MCF 10A (cell line): Measurements from ENCODE around the gene TAOK3. TPM values are rescaled to one million over a fixed set of nuclear protein-coding genes. Genes with fewer than 3 reads are reported as not detected.

ENCODE experiments used
- BruUV-seq: library from RNA; stranded (reverse); fragments of 400-500 nt; replicated peaks from 2 replicates; lab custom pipeline; 2021; lab: Mats Ljungman, UMichigan
- CTCF ChIA-PET: fragments of 300-600 bp; sonication (Branson Sonifier 250); formaldehyde crosslinking; extraction: SDS; loops from one replicate; lab custom pipeline; 2021; ENCODE audit warnings: antibody characterized with exemption, inconsistent platforms; lab: Yijun Ruan, JAX
- POLR2A ChIA-PET: fragments of 300-600, 350-650 bp; sonication (Branson Sonifier 250); formaldehyde crosslinking; extraction: SDS; loops from one replicate; lab custom pipeline; 2020; ENCODE audit warnings: antibody characterized with exemption, inconsistent platforms; lab: Yijun Ruan, JAX
- DNase-seq: peaks from one replicate; pipeline ENCODE4 v3.0.0-alpha.2; 2018; ENCODE audit not compliant: unreplicated experiment
- H3K27ac Mint-ChIP-seq: one replicate; pipeline ENCODE4 v1.8.0; 2022; ENCODE audit warnings: mild to moderate bottlenecking, low read depth, mixed read lengths; ENCODE audit not compliant: unreplicated experiment
- H3K27me3 Mint-ChIP-seq: one replicate; pipeline ENCODE4 v1.8.0; 2022; ENCODE audit warnings: mixed read lengths; ENCODE audit not compliant: insufficient read depth, unreplicated experiment
- H3K36me3 Mint-ChIP-seq: one replicate; pipeline ENCODE4 v1.8.0; 2022; ENCODE audit warnings: mild to moderate bottlenecking, moderate library complexity, mixed read lengths; ENCODE audit not compliant: insufficient read depth, unreplicated experiment
- H3K4me1 Mint-ChIP-seq: one replicate; pipeline ENCODE4 v1.8.0; 2022; ENCODE audit warnings: mixed read lengths; ENCODE audit not compliant: insufficient read depth, unreplicated experiment
- H3K4me3 Mint-ChIP-seq: one replicate; pipeline ENCODE4 v1.8.0; 2022; ENCODE audit warnings: mild to moderate bottlenecking, moderate library complexity, mixed read lengths; ENCODE audit not compliant: unreplicated experiment
- H3K9me3 Mint-ChIP-seq: one replicate; pipeline ENCODE4 v1.8.0; 2022; ENCODE audit warnings: mixed read lengths; ENCODE audit not compliant: unreplicated experiment
- intact Hi-C: fragments of 100-400 bp; cut with micrococcal nuclease; formaldehyde crosslinking; loops from 2 replicates; pipeline ENCODE4 v1.14.1; 2022
- total RNA-seq: library from RNA; stranded (reverse); gene quantifications from 2 replicates; pipeline ENCODE4 v1.2.3, GENCODE V29; 2022
- TF ChIP-seq, protein P1 (sequence below): fragments of 200-600 bp; IDR thresholded peaks from one replicate; pipeline ENCODE4 v1.8.0; 2022; ENCODE audit warnings: antibody characterized with exemption, mild to moderate bottlenecking; ENCODE audit not compliant: unreplicated experiment

The TAOK3 gene
- total RNA-seq, 1 experiment from 2014 or later: 28.6 TPM

GRCh38 chr12:118361092-118361404, 11.7 kb downstream of the TAOK3 start:
- no TSS peak for BruUV-seq
- Mint-ChIP-seq H3K27ac (peak overlapping the region; percentile 82), H3K4me3 (no peak overlapping the region), H3K9me3 (no peaks in the 10 kb centered on the region), H3K4me1 (peaks cover 13% of the 10 kb centered on the region), H3K27me3 (no peaks in the 10 kb centered on the region), H3K36me3 (no peaks in the 10 kb centered on the region)
- TF ChIP-seq, protein P1, sequence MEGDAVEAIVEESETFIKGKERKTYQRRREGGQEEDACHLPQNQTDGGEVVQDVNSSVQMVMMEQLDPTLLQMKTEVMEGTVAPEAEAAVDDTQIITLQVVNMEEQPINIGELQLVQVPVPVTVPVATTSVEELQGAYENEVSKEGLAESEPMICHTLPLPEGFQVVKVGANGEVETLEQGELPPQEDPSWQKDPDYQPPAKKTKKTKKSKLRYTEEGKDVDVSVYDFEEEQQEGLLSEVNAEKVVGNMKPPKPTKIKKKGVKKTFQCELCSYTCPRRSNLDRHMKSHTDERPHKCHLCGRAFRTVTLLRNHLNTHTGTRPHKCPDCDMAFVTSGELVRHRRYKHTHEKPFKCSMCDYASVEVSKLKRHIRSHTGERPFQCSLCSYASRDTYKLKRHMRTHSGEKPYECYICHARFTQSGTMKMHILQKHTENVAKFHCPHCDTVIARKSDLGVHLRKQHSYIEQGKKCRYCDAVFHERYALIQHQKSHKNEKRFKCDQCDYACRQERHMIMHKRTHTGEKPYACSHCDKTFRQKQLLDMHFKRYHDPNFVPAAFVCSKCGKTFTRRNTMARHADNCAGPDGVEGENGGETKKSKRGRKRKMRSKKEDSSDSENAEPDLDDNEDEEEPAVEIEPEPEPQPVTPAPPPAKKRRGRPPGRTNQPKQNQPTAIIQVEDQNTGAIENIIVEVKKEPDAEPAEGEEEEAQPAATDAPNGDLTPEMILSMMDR: no peak
- no peak for DNase-seq
- POLR2A ChIA-PET: interaction anchor here (1.0 to 1.7 kb wide), 2 partner anchors 12 to 15 kb away, joined by 3 read pairs; partner anchors contain the start of genes SUDS3 and TAOK3
- CTCF ChIA-PET: interaction anchor here (0.7 kb wide), 1 partner anchor 43 kb away, joined by 3 read pairs; no protein-coding TSS in a partner anchor
- intact Hi-C loops: no loop called here

DNA sequence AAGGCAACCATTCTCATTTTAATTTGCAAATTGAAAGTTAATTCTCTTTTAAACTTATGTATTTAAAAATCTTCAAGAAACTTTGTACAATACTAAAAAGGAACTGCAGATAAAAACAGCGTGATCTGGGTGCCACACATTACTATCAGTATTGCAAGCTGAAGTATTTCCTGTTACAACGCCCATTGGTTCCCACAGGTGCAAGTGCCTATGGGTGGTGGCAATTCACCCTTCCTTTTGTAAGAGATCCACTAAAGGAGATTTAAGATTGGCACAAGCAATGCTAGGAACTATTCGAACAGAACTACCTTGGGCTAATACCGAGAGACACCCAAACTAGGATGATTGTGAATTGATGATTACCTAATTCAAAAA, 13.2 kb downstream of the TAOK3 start:
- POLR2A ChIA-PET: interaction anchor here (0.8 to 4.5 kb wide), 6 partner anchors 8 to 52 kb away, joined by 3 to 35 read pairs (median 18); partner anchors contain the start of genes SUDS3 and TAOK3
- H3K9me3 Mint-ChIP-seq: no peaks in the 10 kb centered on the region
- no peak overlapping the region for H3K4me3 Mint-ChIP-seq
- H3K4me1 Mint-ChIP-seq: peaks cover 13% of the 10 kb centered on the region
- no peaks in the 10 kb centered on the region for H3K27me3 Mint-ChIP-seq
- no peaks in the 10 kb centered on the region for H3K36me3 Mint-ChIP-seq
- DNase-seq: peak; percentile 14
- TF ChIP-seq, protein P1: no peak
- H3K27ac Mint-ChIP-seq: peak overlapping the region; percentile 82
- BruUV-seq: no TSS peak
- intact Hi-C loops: no loop called here
- CTCF ChIA-PET: interaction anchor here (1.4 to 3.3 kb wide), 3 partner anchors 16 to 194 kb away, joined by 3 to 32 read pairs (median 5); partner anchors contain the start of gene SUDS3

GRCh38 chr12:118358612-118359540, 13.8 kb downstream of the TAOK3 start:
- Mint-ChIP-seq H3K27ac (peak overlapping the region; percentile 82), H3K27me3 (no peaks in the 10 kb centered on the region), H3K36me3 (no peaks in the 10 kb centered on the region), H3K4me1 (peaks cover 13% of the 10 kb centered on the region), H3K9me3 (no peaks in the 10 kb centered on the region), H3K4me3 (peak overlapping the region; percentile 40)
- POLR2A ChIA-PET: interaction anchor here (0.7 to 4.5 kb wide), 11 partner anchors 8 to 178 kb away, joined by 3 to 35 read pairs (median 5); partner anchors contain the start of genes SUDS3 and TAOK3
- CTCF ChIA-PET: interaction anchor here (0.9 to 3.3 kb wide), 7 partner anchors 17 to 194 kb away, joined by 3 to 32 read pairs (median 5); partner anchors contain the start of gene SUDS3
- intact Hi-C loops: no loop called here
- TF ChIP-seq, protein P1: no peak
- DNase-seq: peak; percentile 21
- BruUV-seq: TSS peak; percentile 54

GRCh38 chr12:118358008-118358359, 14.7 kb downstream of the TAOK3 start:
- DNase-seq: no peak
- intact Hi-C loops: no loop called here
- Mint-ChIP-seq H3K4me3 (no peak overlapping the region), H3K9me3 (no peaks in the 10 kb centered on the region), H3K4me1 (peaks cover 13% of the 10 kb centered on the region), H3K27ac (no peak overlapping the region), H3K27me3 (no peaks in the 10 kb centered on the region), H3K36me3 (no peaks in the 10 kb centered on the region)
- POLR2A ChIA-PET: interaction anchor here (0.6 to 4.5 kb wide), 14 partner anchors 10 to 613 kb away, joined by 3 to 35 read pairs (median 4); partner anchors contain the start of genes SUDS3, TAOK3 and VSIG10
- TF ChIP-seq, protein P1: no peak
- no TSS peak for BruUV-seq
- CTCF ChIA-PET: interaction anchor here (0.6 to 3.3 kb wide), 9 partner anchors 11 to 193 kb away, joined by 3 to 32 read pairs (median 4); partner anchors contain the start of gene SUDS3
